GM21447 (cell line): ENCODE data around the gene HFM1.

ENCODE experiments used
- ATAC-seq: cut with Tn5 transposase; IDR thresholded peaks from one replicate; pipeline ENCODE4 v1.9.1; 2021; ENCODE audit not compliant: unreplicated experiment

Gene HFM1

GRCh38 chr1:91278754-91279153 is 125.9 kb downstream of the HFM1 start:
- no peak for ATAC-seq

DNA sequence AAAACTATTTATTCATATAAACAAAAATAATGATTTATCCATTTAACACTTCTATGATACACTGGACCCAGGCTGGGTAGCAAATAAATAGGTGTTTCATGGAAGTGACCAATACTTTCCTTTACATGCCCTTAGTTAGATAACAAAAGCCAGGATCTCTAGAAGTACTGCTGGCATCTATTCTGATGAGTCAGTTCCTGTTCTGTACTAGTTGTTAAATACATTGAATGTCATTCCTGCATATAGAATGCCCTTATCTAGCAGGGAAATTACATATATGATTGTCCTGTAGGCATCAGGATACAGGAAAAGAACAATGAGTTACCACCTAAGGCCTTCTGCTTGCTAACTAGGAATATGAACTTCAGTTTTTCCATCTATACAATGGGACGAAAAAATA is 130.8 kb downstream of the HFM1 start:
- no peak for ATAC-seq

GRCh38 chr1:91261655-91262054 is 143.0 kb downstream of the HFM1 start:
- no peak for ATAC-seq

DNA sequence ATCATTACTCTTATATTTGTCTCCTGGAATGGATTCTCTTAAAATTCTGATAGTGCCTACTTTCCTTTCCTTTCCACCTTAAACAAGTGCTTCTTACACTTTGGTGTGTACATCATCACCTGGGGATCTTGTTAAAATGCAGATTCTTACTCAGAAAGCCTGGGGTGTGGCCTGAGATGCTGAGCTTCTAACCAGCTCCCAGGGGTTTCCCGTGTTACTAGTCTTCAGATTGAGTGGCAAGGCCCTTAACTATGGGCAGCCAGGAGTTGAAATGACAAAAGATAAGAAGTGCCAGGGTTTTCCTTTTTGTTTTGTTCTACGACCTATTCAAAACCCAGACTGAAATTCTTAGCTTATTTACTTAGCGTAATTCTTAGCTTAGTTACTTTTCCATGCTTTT is 159.2 kb downstream of the HFM1 start:
- ATAC-seq = no peak

GRCh38 chr1:91244737-91245136 is 159.9 kb downstream of the HFM1 start:
- no peak for ATAC-seq

DNA sequence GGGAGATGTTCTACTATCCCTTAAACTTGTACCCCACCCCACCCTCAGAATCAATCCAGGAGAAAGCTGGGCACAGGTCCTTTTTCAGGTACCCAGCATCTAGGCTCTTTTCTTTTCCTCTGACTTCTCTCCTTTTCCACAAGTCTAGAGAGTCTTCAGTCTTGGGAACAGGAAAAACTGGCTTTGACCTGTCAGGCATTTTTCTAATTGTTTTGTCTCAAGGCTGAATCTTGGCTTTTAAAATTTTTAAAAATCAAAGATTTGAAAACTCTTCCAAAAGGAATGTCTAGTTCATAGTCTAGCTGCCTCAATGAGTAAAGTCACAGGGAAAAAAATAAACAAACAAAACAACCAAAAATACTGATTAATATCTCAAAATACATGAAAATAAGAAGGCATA is 161.5 kb downstream of the HFM1 start:
- no peak for ATAC-seq

- no peak for ATAC-seq
Observed at GRCh38 chr1:91234181-91234580, 170.5 kb downstream of the HFM1 start.

DNA sequence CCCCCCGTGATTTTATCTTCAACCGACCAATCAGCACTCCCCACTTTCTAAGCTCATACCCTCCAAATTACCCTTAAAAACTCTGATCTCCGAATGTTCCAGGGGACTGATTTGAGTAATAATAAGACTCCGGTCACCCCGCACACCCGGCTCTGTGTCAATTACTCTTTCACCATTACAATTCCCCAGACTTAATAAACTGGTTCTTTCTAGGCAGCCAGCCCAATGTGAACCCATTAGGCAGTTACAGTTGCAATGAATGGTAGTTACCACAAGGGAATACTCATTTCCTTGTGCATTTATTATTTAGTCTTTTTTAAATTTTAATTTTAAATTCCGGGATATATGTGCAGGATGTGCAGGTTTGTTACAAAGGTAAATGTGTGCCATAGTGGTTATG is 177.9 kb downstream of the HFM1 start:
- no peak for ATAC-seq

DNA sequence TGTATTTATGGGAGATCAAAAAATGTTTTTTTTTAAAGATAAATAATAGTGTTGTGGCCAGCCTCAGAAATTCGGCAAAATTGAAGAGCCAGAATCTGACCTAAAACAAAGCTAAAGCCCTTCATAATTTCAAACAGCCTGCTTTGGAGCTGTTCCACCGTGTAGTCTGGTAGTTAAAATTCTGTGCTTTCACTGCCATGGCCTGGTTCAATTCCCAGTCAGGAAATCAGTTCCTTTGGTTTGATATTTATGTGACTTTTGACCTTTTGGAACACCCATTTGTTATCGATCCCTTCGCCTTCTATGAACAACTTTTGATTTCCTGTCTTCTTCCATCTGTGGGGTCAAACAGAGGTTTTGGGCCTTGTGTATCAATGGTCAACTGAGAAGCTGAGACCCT is 179.8 kb downstream of the HFM1 start:
- ATAC-seq = no peak

GRCh38 chr1:91221017-91221416 is 183.6 kb downstream of the HFM1 start:
- ATAC-seq = no peak

DNA sequence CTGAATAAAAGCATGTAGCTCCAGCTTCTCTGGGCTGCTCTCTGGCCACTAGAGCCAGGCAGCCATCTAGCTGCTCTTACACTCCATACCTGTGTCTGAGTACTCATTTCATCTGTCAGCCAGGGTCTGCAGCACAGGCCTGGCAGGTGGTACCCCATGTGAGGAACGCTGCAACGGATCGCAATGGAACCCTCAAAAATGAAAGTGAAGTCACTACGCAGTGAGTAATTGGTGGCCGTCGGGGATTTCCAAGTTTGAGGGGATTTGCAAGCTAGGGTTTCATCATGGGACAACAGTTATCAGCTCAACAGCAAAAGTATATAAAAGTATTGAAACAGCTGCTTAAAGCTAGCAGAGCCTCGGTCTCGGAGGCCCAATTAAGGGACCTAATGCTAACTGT is 186.7 kb downstream of the HFM1 start:
- no peak for ATAC-seq
